GM19395 (cell line): Measurements from ENCODE around the gene ENPP4.
"Not testable (repeated sequence)": the region's sequence is repeated elsewhere in the genome, so short reads cannot be mapped to it uniquely, and the experiment has no call there.

Source experiments
- ATAC-seq: cut with Tn5 transposase; IDR thresholded peaks from one replicate; pipeline ENCODE4 v1.9.1; 2021; ENCODE audit warnings: mild to moderate bottlenecking, moderate library complexity; ENCODE audit not compliant: unreplicated experiment

The ENPP4 gene

GRCh38 chr6:46129629-46130511 lies at the start of gene ENPP4:
TSS of gene ENPP4 (plus strand) at chr6:46129989. CDS start at chr6:46139584, 9,595 bp downstream.
- ATAC-seq, result peak; percentile 93

- ATAC-seq, result no peak
These were observed 49.7 kb upstream of the ENPP4 start for GRCh38 chr6:46080111-46080510.

GRCh38 chr6:46085688-46086087 lies 44.1 kb upstream of the ENPP4 start:
- not testable (repeated sequence) for ATAC-seq

- ATAC-seq, result no peak
These were observed 39.4 kb upstream of the ENPP4 start for GRCh38 chr6:46090115-46091079.

- ATAC-seq, result no peak
These were observed 38.7 kb upstream of the ENPP4 start for GRCh38 chr6:46091080-46091478.

- ATAC-seq, result no peak
These were observed 34.5 kb upstream of the ENPP4 start for GRCh38 chr6:46095251-46095650.

GRCh38 chr6:46097366-46097765 lies 32.4 kb upstream of the ENPP4 start:
- no peak for ATAC-seq

- ATAC-seq, result no peak
These were observed 31.1 kb upstream of the ENPP4 start for GRCh38 chr6:46098678-46099077.

GRCh38 chr6:46099952-46100351 lies 29.8 kb upstream of the ENPP4 start:
- ATAC-seq, result no peak

GRCh38 chr6:46102123-46102522 lies 27.7 kb upstream of the ENPP4 start:
- ATAC-seq, result no peak

- no peak for ATAC-seq
These were observed 26.2 kb upstream of the ENPP4 start for GRCh38 chr6:46103441-46104115.

- peak; percentile 78 for ATAC-seq
These were observed 25.6 kb upstream of the ENPP4 start for GRCh38 chr6:46104209-46104608.

GRCh38 chr6:46105568-46105967 lies 24.2 kb upstream of the ENPP4 start:
- ATAC-seq, result no peak

- no peak for ATAC-seq
These were observed 16.4 kb upstream of the ENPP4 start for GRCh38 chr6:46113370-46113769.

- ATAC-seq, result no peak
These were observed 14.2 kb upstream of the ENPP4 start for GRCh38 chr6:46115634-46116033.

- ATAC-seq, result no peak
These were observed 13.5 kb upstream of the ENPP4 start for GRCh38 chr6:46116289-46116688.

GRCh38 chr6:46118157-46118556 lies 11.6 kb upstream of the ENPP4 start:
- no peak for ATAC-seq

GRCh38 chr6:46118836-46119235 lies 11.0 kb upstream of the ENPP4 start:
- no peak for ATAC-seq

- ATAC-seq, result not testable (repeated sequence)
These were observed 10.1 kb upstream of the ENPP4 start for GRCh38 chr6:46119679-46120078.

- ATAC-seq, result peak; percentile 37
These were observed 1.3 kb upstream of the ENPP4 start for GRCh38 chr6:46128476-46128875.

GRCh38 chr6:46129291-46129628 lies 529 bp upstream of the ENPP4 start:
- ATAC-seq, result peak; percentile 27
